T-helper 2 cell treated with Interferon-gamma antibody and Interleukin-4, amounts not matched to agents 100 ng/mL and 5 ng/mL, for 36 hours (primary cell): ENCODE data around the gene FAM89B. TPM values are rescaled to one million over a fixed set of nuclear protein-coding genes. Genes with fewer than 3 reads are reported as not detected.

Source experiments
- intact Hi-C: fragments of 100-400 bp; cut with micrococcal nuclease; formaldehyde crosslinking; loops from one replicate; pipeline ENCODE4 v1.15.1; 2023
- total RNA-seq: library from RNA; stranded (reverse); gene quantifications from 2 replicates; pipeline ENCODE4 v1.2.3, GENCODE V29; 2022

Gene FAM89B
- total RNA-seq, 1 donor from 2014 or later = 27.2 TPM

- intact Hi-C loops = no loop called here
Measured at GRCh38 chr11:65586247-65586630, 13.9 kb downstream of the FAM89B start.

GRCh38 chr11:65586676-65587075 is 14.3 kb downstream of the FAM89B start:
- intact Hi-C loops = no loop called here

GRCh38 chr11:65588199-65589054 is 16.1 kb downstream of the FAM89B start:
- intact Hi-C loops = loop anchor here (1.0 kb wide), 2 partner anchors 14 to 48 kb away; no protein-coding TSS in a partner anchor

GRCh38 chr11:65589444-65590239 is 17.3 kb downstream of the FAM89B start:
- intact Hi-C loops = no loop called here

GRCh38 chr11:65590240-65590738 is 18.0 kb downstream of the FAM89B start:
- intact Hi-C loops = no loop called here

- intact Hi-C loops = no loop called here
Measured at GRCh38 chr11:65591939-65592857, 19.9 kb downstream of the FAM89B start.

- intact Hi-C loops = no loop called here
Measured at GRCh38 chr11:65592858-65593517, 20.6 kb downstream of the FAM89B start.

GRCh38 chr11:65593518-65594414 is 21.4 kb downstream of the FAM89B start:
- intact Hi-C loops = no loop called here

GRCh38 chr11:65595131-65595530 is 22.8 kb downstream of the FAM89B start:
- intact Hi-C loops = no loop called here

GRCh38 chr11:65595543-65596281 is 23.4 kb downstream of the FAM89B start, which contains the start of gene KCNK7:
KCNK7 (minus strand) TSS chr11:65595800; CDS start chr11:65595772, 28 bp downstream.
- intact Hi-C loops = no loop called here

- intact Hi-C loops = no loop called here
Measured at GRCh38 chr11:65596520-65596919, 24.2 kb downstream of the FAM89B start.

- intact Hi-C loops = no loop called here
Measured at GRCh38 chr11:65598258-65598699, 25.9 kb downstream of the FAM89B start.

- intact Hi-C loops = no loop called here
Measured at GRCh38 chr11:65599216-65599954, 27.0 kb downstream of the FAM89B start.

- intact Hi-C loops = no loop called here
Measured at GRCh38 chr11:65599955-65600246, 27.6 kb downstream of the FAM89B start.

GRCh38 chr11:65604258-65604657 is 31.9 kb downstream of the FAM89B start:
- intact Hi-C loops = no loop called here

- intact Hi-C loops = no loop called here
Measured at GRCh38 chr11:65606876-65607613, 34.7 kb downstream of the FAM89B start.
